HG03175 (cell line): ENCODE data around the gene AKT1.

Source experiments
- ATAC-seq: cut with Tn5 transposase; IDR thresholded peaks from one replicate; pipeline ENCODE4 v1.9.1; 2021; ENCODE audit warnings: mild to moderate bottlenecking, moderate library complexity; ENCODE audit not compliant: unreplicated experiment

AKT1 gene

DNA sequence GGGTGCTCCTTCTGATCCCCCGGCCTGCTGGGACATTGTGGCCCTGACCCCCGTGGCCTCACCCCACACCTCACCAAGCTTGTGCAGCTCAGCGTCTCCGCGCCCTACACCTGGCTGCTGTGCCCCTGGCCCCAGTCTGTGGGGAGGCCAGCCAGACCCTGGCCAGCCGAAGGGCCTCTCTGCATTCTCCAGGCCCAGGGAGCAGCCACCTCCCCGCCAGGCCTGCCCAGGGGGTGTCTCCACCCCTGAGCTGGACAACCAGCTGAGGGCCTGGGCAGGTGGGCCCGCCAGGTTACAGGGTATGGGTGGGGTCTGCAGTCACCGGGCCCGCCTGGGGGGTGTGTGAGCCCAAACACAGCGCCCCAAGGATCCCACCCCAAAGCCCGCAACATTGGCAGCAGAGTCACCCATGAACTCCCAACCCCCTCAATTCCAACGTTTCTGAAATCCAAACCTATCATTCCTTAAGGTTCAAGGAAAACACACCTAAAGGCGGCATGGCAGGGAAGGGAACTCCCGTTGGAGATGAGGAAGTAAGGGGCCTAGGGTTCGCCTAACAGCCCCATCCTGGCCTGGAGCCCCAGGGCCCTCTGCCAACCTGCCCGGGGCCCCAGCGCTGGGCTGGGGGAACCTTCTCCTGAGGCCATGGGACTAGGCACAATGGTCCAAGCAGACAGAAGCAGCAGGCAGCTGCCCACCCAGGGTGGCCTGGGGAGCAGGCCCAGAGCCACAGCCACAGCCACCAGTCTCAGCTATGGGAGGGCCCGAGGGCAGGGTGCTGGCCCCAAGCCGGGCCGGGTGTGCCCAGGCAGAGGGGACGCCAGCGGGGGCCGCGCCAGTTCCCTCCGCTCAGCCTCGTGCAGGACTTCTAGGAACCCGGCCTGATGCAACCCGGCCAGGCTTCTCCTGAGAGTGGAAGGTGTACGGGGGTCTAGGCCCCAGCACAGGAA lies 8.5 kb downstream of the AKT1 start:
- ATAC-seq = no peak

DNA sequence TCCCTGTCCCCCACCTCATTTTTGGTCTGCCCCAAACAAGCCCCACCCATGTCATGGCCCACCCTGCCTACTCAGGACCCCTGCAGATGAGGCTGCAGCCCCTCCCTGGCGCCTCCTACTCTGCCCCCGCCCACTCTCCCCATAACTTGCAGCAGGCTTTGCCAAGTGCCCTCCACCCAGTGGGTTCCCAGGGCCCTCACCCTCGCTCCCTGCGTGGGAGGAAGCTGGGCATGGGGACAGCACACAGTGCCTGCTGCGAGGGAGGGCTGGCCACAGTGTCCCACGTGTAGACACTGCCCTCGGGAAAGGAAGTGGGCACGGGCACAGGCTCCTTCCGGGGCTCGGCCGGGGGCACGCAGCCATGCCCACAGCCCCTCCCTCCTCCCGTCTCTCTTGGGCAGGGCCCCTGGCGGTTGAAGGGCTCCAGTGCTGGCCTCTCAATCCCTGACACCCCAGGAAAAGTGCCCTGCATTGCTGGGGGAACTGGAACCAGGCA lies 9.4 kb downstream of the AKT1 start:
- ATAC-seq = no peak

DNA sequence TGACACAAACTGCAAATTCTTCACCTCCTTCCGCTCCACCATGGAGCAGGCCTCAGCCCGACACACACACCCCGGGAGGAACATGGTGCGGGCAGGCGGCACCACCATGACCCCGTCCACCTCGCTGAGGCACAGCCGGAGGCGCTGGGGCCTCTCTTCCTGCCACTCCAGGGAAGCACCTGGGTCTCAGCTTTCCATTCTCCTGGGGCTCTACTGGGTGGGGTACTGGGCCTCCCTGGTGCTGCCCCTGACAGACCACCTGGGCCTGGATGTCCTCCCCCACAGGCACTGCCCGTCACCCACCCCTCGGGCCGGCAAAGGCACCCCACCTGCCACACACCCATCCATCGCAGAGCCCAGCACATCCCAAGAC lies 9.9 kb downstream of the AKT1 start:
- ATAC-seq = no peak

DNA sequence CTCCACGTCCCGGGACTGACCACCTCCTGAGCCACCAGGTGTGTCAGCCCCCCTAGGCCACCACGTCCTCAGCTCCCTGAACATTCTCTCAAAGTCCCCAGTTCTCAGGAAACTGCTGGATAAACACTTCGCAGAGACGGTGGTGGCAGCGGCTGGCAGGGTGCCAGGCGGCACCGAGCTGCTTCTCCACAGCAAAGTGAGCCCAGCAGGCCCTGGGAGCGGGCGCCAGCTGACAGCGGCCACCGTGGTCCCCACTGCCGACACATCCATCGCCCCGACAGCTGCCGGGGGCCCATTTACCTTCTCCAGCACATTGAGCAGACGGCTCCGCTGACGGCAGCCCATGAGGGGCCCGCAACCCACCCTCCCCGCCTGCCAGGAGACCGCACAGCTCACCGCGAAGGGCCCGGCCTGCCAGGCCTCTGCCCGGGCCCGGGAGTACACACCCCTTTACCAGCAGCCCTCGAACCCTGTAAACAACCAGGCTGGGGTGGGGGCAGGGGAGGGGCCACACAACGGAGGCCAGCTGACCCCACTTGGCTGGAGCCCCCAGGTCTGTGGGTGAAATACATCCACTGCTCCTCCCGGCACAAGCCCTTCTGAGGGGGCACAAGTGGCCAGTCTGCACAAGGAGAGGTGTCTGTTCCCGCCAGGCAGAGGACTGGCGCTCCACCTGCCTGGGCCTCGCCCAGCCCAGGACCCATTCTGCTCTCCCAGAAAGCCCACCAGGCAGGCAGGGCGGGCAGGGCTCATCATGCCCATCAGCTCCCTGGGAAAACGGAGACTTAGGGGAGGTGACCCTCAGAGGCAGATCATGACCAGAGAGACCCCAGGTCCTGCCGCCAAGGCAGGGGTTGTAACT lies 10.5 kb downstream of the AKT1 start:
- ATAC-seq = no peak

DNA sequence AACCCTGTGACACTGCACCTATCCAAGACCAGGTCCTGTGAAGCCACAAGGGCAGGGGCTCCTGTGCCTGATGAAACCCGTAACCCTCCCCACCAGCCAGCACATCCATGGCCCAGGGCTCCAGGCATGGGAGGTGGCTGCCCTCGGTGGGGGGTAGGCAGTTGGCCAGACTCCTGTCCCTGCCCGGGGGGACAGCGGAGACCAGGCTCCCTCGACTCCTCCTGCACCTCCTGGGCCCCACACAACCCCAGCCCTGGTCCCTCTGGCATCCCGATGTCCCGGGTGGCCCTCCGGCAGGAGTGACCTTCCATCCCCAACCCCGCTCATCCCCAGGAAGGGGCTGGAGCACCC lies 11.4 kb downstream of the AKT1 start:
- no peak for ATAC-seq

DNA sequence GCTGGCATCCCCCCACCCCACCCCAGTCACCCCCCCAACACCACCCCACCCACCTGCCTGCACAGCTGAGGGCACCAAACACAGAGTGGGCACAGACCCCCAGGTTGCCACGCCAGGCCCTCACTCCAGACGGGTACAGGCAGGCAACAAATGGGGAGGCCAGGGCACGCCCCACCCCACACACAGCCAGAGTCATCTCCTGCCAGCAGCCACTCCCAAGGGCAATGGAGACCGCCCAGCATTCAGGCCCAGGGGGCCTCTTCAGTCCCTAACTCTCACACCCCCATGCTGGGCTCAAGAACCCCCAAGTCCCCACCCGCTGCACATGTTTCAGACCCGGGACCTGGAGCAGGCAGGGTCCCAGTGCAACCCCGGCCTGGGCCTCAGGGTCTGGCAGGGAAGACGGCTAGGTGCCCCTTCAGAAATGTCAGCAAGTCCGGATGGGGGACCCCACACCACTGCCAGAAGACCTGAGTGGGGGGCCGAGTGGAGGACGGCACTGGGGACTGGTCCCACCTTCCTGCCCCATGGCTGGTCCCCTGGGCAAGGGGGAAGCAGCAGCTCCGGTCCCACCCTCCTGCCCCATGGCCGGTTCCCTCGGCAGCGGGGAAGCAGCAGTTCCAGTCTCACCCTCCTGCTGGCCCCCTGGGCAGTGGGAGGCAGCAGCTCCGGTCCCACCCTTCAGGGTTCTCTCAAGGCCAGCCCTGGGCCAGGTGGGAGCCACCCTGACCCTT lies 11.9 kb downstream of the AKT1 start:
- no peak for ATAC-seq

DNA sequence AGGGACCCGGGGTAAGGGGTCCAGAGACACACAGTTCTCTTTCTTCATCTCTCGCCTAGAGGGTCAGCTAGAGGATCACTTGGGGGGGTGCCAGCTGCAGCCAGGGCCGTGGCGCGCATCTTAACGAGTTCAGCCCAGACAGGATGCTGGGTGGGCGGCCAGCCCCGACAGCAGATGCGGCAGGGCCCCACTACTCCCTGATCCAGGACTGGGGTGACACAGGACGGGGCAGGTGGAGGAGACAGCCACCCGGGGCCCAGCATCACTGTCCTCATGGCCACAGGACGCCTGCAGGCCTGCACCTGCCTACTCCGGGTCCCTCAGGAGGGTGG lies 12.8 kb downstream of the AKT1 start:
- no peak for ATAC-seq

DNA sequence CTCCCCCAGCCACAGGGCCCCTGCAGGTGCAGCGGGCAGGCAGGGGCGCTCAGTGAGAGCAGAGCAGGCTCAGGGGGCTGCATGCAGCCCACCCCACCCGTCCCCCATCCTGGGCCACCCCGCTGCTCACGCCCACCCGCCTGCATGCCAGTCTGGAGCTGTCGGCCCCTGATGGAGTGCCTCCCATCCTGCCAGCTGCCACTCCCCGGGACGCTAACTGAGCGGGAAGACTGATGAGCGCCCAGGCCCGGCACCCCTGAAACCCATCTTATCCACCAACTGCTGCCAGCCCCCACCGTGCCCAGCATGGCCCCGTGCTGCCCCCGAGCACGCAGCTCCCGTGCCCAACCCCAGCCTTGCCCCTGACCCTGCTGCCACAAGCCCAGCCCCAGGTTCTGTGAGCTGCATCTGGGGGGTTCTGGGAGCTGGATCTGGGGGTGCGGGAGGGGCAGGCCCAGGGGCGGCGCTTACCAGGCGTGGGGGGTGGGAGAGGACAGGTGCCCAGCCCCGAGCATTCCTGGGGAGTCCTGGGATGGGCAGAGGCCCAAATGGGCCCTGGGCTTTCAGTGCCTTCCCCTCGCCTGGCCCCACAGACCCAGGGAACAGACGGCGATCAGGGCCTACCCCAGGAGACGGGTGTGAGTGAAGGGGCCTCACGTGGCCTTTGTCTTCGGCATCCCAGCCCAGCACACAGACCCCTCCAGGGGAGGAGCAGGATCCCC lies 13.3 kb downstream of the AKT1 start:
- ATAC-seq = no peak

DNA sequence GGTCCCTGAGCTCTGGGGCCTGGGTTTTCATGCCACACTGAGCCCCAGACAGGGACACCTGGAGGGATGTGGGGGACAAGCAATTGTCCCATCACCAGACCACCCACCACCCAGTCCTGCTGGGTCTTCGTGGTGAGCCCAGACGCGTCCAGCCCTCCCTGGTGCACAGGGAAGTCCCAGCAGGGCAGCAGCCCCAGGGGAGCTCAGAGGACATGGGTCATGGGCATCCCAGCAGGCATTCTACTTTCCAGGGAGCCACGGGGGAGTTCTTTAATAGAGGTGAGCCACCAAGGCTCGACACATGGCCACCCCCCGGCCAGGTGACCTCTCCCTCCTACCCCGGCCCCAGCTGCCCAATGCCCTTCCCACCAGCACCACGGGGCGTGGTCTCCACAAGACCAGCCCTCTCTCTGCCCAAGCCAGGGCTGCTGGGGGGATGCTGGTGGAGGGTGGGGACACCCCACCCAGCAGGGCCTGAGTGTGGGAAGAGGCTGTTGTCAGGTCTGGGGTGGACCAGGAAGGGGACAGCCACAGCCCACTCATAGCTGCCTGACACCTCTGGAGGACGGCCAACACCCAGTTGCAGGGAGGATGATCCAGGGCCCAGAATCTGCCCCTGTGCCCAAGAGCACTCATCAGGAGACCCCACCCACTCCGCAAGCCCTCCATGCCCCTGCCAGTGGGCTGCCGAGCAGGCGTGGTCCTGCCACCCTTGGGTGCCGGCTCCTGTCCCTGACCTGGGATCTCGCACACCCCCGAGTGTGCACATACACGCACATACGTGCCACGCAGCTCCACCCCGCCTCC lies 14.1 kb downstream of the AKT1 start:
- ATAC-seq = no peak

DNA sequence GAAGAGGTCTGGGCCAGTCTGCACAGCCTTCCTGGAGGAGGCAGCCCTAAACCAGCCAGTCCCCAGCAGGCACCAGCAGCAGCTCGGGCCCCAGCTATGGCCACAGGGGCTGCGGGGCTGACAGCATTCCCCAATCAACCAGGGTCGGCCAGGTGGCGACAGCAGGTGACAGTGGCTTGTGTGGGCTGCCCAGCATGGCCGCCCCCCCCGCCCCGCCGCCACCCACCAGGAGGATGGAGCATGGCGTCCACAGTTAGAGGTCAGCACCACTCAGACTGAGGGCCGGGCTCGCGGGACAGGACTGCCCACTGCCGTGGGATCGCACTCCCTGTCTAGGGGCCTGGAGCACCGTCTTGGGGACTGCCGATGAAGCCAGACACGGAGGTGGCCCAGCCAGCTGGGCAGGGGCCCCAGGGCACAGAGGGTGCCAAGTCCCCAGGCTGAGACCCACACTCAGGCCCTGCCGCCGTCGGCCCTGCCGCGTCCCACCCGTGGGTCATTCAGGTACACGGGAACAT lies 15.0 kb downstream of the AKT1 start:
- no peak for ATAC-seq

DNA sequence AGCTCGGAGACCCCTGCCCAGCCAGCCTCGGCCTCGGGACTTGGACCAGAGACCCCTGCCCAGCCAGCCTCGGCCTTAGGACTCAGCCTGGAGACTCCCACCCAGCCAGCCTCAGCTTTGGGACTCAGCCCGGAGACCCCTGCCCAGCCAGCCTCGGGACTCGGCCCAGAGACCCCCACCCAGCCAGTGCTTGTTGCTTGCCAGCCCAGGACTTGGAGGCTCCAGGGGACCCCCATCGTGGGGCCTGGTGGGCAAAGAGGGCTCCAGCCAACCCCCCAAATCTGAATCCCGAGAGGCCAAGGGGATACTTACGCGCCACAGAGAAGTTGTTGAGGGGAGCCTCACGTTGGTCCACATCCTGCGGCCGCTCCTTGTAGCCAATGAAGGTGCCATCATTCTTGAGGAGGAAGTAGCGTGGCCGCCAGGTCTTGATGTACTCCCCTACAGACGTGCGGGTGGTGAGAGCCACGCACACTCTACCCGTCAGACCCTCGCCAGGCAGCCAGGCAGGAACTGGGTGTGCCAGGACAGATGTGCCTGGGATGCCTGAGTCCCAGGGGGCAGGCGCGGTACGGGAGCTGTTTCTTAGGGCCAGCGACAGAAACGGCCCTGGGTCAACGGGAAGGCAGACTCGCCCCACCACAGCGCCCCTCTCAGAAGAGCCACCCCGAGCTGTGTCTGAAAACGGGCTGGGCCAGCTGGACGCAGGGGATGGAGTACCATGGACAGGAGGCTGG lies 15.6 kb downstream of the AKT1 start:
- no peak for ATAC-seq

DNA sequence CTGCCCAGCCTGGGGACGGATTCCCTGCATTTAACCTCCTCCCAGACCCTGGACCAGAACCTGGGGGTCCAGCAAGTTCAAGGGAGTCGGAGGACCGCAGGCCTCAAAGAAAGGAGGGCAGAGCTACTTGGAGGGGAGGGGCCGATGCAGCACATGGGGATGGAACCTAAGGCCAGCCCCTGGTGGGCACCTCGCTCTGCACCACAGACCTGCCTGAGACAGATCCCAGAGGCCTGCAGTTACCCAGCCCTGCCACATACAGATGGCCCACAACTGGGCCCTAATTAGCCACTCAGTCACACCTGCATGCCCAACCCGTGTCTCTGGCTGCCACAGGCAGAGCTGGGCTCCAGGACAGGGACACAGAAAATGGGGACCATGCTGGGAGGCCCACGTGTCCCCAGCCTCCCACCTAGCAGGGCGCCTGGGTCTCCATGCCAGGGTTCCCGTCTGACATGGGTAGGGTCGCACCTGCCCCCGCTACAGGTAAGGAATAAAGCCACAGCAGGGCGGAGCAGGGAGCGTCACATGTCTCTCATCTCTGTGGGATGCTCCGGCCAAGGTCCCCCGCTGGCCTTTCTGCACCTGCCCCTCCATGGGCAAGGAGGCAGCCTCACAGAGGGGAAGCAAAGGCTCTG lies 16.7 kb downstream of the AKT1 start:
- ATAC-seq = no peak

DNA sequence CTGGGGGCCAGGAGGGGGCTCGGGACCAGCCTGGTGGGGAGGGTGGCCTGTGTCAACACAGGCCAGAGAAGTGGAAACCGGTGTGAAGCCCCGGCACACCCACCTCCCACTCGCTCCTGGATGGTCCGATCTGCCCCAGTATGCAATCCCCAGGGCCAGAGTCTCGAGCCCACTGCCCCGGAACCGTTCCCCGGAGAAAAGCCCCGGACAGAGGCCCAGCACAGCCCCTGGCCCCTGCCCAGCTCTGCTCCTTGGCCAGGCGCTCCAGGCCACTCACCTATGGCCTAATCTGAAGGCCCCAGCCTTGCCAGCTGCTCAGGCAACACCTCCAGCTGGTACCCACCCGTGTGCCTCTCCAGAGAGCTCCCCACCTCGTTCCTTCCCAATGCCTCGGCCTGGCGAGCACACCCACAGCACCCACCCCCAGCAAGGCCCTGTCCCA lies 17.7 kb downstream of the AKT1 start:
- no peak for ATAC-seq

DNA sequence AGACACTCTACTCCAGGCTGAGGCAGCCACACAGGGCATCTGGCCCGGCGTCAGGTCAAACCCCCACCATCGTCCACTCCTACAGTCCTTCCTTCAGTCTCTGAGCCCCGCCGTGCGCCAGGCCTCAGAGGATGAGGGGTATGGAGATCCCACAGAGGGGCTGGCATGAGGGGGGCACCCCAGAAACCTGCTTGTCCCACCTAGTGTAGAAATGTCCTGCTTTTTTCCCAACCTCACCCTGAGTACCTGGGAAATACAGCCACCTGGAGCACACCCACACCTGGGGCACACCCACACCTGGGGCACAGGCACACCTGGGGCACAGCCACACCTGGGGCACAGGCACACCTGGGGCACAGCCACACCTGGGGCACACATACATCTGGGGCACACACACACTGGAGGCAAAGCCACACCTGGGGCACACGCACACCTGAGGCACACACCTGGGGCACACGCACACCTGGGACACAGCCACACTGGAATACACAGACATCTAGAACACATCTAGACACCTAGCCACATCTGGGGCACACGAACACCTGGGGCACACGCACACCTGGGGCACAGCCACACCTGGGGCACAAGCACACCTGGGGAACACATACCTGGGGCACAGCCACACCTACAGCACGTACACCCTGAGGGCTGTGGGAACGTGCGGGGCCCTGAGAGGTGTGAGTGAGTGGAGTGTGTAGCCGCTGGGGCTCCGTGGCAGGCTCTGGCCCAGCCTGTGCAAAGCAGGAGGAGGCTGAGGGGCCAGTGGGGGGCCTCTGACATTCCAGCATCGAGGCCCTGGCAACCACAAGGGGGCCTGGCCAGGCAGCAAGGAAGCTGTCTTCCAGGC lies 18.4 kb downstream of the AKT1 start:
- ATAC-seq = no peak

DNA sequence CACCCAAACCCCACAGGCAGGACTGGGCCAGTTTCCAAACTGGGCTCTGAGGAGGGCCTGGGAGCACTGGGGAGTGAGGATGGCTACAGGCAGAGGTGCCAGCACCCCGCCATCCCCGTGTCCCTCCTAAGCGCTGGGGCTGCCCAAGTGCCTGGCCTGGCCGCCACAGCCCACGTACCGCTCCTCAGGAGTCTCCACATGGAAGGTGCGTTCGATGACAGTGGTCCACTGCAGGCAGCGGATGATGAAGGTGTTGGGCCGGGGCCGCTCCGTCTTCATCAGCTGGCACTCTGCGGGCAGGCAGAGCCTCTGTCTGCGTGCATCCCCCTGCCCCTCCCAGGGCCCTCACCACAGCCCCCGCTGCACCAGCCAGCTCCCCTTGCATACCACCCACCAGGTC lies 19.1 kb downstream of the AKT1 start:
- ATAC-seq = no peak

DNA sequence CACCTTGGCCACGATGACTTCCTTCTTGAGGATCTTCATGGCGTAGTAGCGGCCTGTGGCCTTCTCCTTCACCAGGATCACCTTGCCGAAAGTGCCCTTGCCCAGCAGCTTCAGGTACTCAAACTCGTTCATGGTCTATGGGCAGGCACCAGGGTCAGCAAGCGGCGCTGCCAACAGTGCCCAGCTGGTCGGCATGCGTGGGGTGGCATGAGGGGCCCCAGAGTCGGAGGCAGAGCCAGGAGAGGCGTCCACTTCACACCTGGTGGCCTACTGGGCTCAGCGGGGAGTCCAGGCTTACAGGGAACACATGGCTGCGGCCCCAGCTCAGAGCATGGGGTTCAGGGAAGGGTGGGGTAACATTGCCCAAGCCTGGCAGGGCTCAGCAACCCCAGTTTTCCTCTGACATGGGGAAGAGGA lies 20.5 kb downstream of the AKT1 start:
- ATAC-seq = no peak

DNA sequence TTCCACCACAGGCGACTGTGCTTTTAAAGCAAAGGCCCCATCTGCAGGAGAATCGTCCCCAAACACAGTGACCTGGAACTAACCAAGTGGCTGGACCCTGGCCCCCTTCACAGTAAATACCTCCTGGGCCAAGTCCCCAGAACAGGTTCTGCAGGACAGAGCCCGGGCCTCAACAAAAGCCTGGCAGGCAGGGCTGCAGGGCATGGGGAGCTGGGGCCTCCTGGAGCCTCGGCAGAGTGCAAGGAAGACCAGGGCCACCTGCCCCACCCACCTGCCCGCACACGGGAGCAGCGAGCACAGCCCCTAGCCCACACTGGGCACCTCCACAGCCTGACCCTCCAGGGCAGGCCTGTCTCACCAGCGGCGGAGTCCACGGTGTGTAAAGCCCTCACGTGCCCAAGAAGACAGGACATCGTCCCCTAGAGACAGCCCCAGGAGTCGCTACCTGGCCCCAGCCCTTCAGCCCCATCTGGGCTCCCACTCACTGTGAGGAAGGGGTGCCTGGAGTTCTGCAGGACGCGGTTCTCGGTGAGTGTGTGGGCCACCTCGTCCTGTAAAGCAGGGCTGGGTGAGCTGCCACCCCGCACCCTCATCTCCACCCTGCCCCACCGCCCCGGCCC lies 21.0 kb downstream of the AKT1 start:
- no peak for ATAC-seq
